ENCODE results near the gene DRD2. TPM values are rescaled to one million over a fixed set of nuclear protein-coding genes. Genes with fewer than 3 reads are reported as not detected.

Gene DRD2
- total and polyA plus RNA-seq, 7 donors: 0.03 to 0.24 (median 0.14) TPM; not detected in 1

DNA sequence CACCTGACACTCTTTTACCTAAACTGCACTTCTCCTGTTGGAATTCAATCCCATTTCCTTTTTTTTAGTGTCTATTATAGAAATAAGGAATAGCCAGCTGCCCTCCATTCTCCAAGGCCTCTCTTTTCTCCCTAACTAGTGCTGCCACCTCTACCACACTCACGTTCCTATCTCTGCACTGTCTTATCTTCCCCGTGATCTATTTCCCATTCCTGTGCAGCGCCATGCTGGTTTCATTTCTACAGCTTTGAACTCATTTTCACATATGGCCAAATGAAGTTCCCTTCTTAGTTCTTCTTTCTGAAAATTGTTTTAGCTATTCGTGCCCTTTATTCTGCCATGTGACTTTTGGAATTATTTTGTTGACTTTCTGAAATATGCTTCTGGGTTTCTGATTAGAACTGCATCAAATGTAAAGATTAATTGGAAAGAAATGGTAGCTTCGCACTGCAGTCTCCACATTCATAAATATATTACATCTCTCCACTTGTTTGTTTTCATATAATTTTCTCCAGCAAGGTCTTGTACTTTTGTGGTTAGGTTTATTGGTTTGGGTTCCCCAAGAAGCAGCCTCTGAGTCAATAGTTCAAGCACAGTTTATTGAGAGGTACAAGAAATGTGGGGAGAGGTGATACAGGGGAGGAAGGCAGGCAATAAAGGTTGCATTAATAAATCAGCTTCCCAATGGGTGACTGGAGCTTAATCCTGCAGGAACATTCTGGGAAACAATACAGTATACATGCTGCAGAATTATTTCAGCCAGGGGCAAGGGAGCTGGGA, 43.7 kb upstream of the DRD2 start:
- no peak overlapping the region for H3K4me3 ChIP-seq
- TF ChIP-seq, protein P1, sequence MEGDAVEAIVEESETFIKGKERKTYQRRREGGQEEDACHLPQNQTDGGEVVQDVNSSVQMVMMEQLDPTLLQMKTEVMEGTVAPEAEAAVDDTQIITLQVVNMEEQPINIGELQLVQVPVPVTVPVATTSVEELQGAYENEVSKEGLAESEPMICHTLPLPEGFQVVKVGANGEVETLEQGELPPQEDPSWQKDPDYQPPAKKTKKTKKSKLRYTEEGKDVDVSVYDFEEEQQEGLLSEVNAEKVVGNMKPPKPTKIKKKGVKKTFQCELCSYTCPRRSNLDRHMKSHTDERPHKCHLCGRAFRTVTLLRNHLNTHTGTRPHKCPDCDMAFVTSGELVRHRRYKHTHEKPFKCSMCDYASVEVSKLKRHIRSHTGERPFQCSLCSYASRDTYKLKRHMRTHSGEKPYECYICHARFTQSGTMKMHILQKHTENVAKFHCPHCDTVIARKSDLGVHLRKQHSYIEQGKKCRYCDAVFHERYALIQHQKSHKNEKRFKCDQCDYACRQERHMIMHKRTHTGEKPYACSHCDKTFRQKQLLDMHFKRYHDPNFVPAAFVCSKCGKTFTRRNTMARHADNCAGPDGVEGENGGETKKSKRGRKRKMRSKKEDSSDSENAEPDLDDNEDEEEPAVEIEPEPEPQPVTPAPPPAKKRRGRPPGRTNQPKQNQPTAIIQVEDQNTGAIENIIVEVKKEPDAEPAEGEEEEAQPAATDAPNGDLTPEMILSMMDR (IDR thresholded peaks at IDR 0.05): no peak
- no peaks in the 10 kb centered on the region for H3K27me3 ChIP-seq (ENCODE audit: insufficient read depth in 3 of 3, low read length in 2 of 3)
- ATAC-seq: no peak
- no peaks in the 10 kb centered on the region for H3K9me3 ChIP-seq
- H3K4me1 ChIP-seq: no peaks in the 10 kb centered on the region
- no peak overlapping the region for H3K27ac ChIP-seq
- WGBS, 3 donors: 79 to 84% (median 80%) methylated on average over 5 of the region's 5 CpGs
- intact Hi-C loops (cut with DNase I): loop anchor here in 1 of 2 donors (2.0 kb wide), 1 partner anchor 74 kb away; no protein-coding TSS in a partner anchor
- no peaks in the 10 kb centered on the region for H3K36me3 ChIP-seq (ENCODE audit: insufficient read depth in 1 of 2, low read depth in 1 of 2)
- DNase-seq: no peak

GRCh38 chr11:113517361-113517760, 42.2 kb upstream of the DRD2 start:
- Histone ChIP-seq H3K4me1 (no peaks in the 10 kb centered on the region), H3K4me3 (no peak overlapping the region), H3K27me3 (ENCODE audit: insufficient read depth in 3 of 3, low read length in 2 of 3) (no peaks in the 10 kb centered on the region), H3K36me3 (ENCODE audit: insufficient read depth in 1 of 2, low read depth in 1 of 2) (no peaks in the 10 kb centered on the region), H3K9me3 (no peaks in the 10 kb centered on the region), H3K27ac (no peak overlapping the region)
- DNase-seq: no peak
- TF ChIP-seq, protein P1 (IDR thresholded peaks at IDR 0.05): no peak
- no peak for ATAC-seq
- 92 to 94% (median 94%) methylated on average over 6 of the region's 6 CpGs for WGBS, 3 donors
- intact Hi-C loops (cut with DNase I): no loop called here

GRCh38 chr11:113514856-113515255, 39.7 kb upstream of the DRD2 start:
- DNase-seq (no peak), ATAC-seq (no peak)
- H3K9me3 ChIP-seq: no peaks in the 10 kb centered on the region
- no peak overlapping the region for H3K4me3 ChIP-seq
- no peaks in the 10 kb centered on the region for H3K36me3 ChIP-seq (ENCODE audit: insufficient read depth in 1 of 2, low read depth in 1 of 2)
- H3K4me1 ChIP-seq: no peaks in the 10 kb centered on the region
- 73 to 82% (median 82%) methylated on average over 2 of the region's 2 CpGs for WGBS, 3 donors
- intact Hi-C loops (cut with DNase I): no loop called here
- no peak overlapping the region for H3K27ac ChIP-seq
- H3K27me3 ChIP-seq (ENCODE audit: insufficient read depth in 3 of 3, low read length in 2 of 3): no peaks in the 10 kb centered on the region
- TF ChIP-seq, protein P1 (IDR thresholded peaks at IDR 0.05): no peak

DNA sequence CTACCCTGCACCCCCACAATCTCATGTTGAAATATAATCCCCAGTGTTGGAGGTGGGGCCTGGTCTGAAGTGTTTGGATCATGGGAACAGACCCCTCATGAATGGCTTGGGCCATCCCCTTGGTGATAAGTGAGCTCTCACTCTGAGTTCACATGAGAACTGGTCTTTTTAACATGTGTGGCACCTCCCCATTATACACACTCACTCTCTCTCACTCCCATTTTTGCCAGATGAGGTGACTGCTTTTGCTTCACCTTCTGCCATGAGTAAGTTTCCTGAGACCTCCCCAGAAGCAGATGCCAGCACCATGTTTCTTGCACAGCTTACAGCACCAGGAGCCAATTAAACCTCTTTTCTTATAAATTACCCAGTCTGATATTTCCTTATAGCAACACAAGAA, 32.1 kb upstream of the DRD2 start:
- H3K4me1 ChIP-seq: no peaks in the 10 kb centered on the region
- H3K36me3 ChIP-seq (ENCODE audit: insufficient read depth in 1 of 2, low read depth in 1 of 2): no peaks in the 10 kb centered on the region
- no peak for ATAC-seq
- H3K27ac ChIP-seq: no peak overlapping the region
- intact Hi-C loops (cut with DNase I): no loop called here
- H3K9me3 ChIP-seq: no peaks in the 10 kb centered on the region
- TF ChIP-seq, protein P1 (IDR thresholded peaks at IDR 0.05): no peak
- H3K4me3 ChIP-seq: no peak overlapping the region
- no peak for DNase-seq
- no peaks in the 10 kb centered on the region for H3K27me3 ChIP-seq (ENCODE audit: insufficient read depth in 3 of 3, low read length in 2 of 3)

DNA sequence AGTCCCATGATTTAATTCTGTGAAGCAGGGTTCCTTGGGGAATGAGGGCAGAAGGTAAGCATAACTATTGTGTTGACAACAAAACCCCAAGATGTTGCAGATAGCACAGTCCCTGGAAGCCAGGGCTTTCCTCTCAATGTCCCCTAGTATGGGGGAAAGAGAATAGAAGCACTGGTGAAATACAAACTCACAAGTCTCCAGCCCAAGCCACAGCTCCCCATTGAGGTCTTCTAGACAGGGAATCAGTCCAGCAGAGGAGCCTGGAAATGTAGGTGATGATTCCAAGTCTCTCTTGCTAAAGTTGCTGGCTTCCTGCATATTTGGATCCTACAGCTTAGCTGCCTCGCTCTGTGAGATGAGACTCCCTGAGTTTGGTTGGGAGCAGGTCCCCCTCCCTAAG, 31.7 kb upstream of the DRD2 start:
- H3K27ac ChIP-seq: no peak overlapping the region
- no peaks in the 10 kb centered on the region for H3K36me3 ChIP-seq (ENCODE audit: insufficient read depth in 1 of 2, low read depth in 1 of 2)
- H3K27me3 ChIP-seq (ENCODE audit: insufficient read depth in 3 of 3, low read length in 2 of 3): no peaks in the 10 kb centered on the region
- ATAC-seq (no peak), DNase-seq (no peak)
- WGBS, 3 donors: 93 to 98% (median 95%) methylated on average over 1 of the region's 1 CpG
- no peak overlapping the region for H3K4me3 ChIP-seq
- intact Hi-C loops (cut with DNase I): no loop called here
- H3K4me1 ChIP-seq: no peaks in the 10 kb centered on the region
- TF ChIP-seq, protein P1 (IDR thresholded peaks at IDR 0.05): no peak
- H3K9me3 ChIP-seq: no peaks in the 10 kb centered on the region
